ENCODE measurements around the gene PPP1R15B.
A peak's percentile ranks its signal among the peaks of the same experiment; 100 is the strongest.

Gene PPP1R15B

GRCh38 chr1:204438628-204439027 is 27.0 kb upstream of the PPP1R15B start:
- DNase-seq (ENCODE audit: low read depth in 2 of 2) = peak; percentile 97 to 98
- H3K4me3 ChIP-seq (replicated peaks in 1 of 2; ENCODE audit: low read depth in 2 of 2, low read length in 2 of 2) = no peak overlapping the region
- no peak for TF ChIP-seq CTCF (IDR thresholded peaks at IDR 0.05; ENCODE audit: low read depth, low read length)

- TF ChIP-seq CTCF (IDR thresholded peaks at IDR 0.05; ENCODE audit: low read depth, low read length) = no peak
- no peak for DNase-seq (ENCODE audit: low read depth in 2 of 2)
- no peak overlapping the region for H3K4me3 ChIP-seq (replicated peaks in 1 of 2; ENCODE audit: low read depth in 2 of 2, low read length in 2 of 2)
Measured at GRCh38 chr1:204437796-204438570, 26.4 kb upstream of the PPP1R15B start.

GRCh38 chr1:204435872-204436271 is 24.3 kb upstream of the PPP1R15B start:
- no peak for TF ChIP-seq CTCF (IDR thresholded peaks at IDR 0.05; ENCODE audit: low read depth, low read length)
- H3K4me3 ChIP-seq (replicated peaks in 1 of 2; ENCODE audit: low read depth in 2 of 2, low read length in 2 of 2) = no peak overlapping the region
- DNase-seq (ENCODE audit: low read depth in 2 of 2) = no peak

GRCh38 chr1:204435381-204435831 is 23.8 kb upstream of the PPP1R15B start:
- DNase-seq (ENCODE audit: low read depth in 2 of 2) = peak; percentile 79 to 81
- no peak overlapping the region for H3K4me3 ChIP-seq (replicated peaks in 1 of 2; ENCODE audit: low read depth in 2 of 2, low read length in 2 of 2)
- TF ChIP-seq CTCF (IDR thresholded peaks at IDR 0.05; ENCODE audit: low read depth, low read length) = no peak

GRCh38 chr1:204434116-204434755 is 22.6 kb upstream of the PPP1R15B start:
- no peak overlapping the region for H3K4me3 ChIP-seq (replicated peaks in 1 of 2; ENCODE audit: low read depth in 2 of 2, low read length in 2 of 2)
- no peak for TF ChIP-seq CTCF (IDR thresholded peaks at IDR 0.05; ENCODE audit: low read depth, low read length)
- no peak for DNase-seq (ENCODE audit: low read depth in 2 of 2)

GRCh38 chr1:204432708-204433107 is 21.1 kb upstream of the PPP1R15B start:
- no peak for DNase-seq (ENCODE audit: low read depth in 2 of 2)
- H3K4me3 ChIP-seq (replicated peaks in 1 of 2; ENCODE audit: low read depth in 2 of 2, low read length in 2 of 2) = no peak overlapping the region
- TF ChIP-seq CTCF (IDR thresholded peaks at IDR 0.05; ENCODE audit: low read depth, low read length) = no peak
